ENCODE results near the gene UBR3.

DNA sequence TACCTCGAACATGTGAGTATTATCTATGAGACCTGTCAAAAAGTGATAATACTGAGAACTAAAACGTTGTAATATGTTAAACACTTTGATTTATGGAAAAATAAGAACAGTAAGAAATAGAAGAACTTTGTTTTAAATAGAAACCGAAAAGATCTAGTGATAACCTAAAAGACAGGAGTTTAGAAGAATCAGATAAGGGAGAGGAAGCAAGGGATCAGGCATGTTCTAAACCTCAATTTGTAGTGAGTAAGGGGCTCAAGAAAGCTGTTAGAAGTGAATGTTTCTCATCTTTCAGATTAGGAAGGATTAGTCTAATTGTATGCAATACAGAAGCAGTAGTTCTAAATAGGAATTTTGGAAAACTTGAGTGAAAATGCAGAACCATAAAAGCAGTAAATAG, 182.0 kb downstream of the UBR3 start:
- TF ChIP-seq POLR2A (IDR thresholded peaks at IDR 0.05) (no peak), EP300 (IDR thresholded peaks at IDR 0.05) (no peak)
